GM21526 (cell line): ENCODE data around the gene PSMA7.
"Not testable (repeated sequence)": the region's sequence is repeated elsewhere in the genome, so short reads cannot be mapped to it uniquely, and the experiment has no call there.

Experiments used
- ATAC-seq: cut with Tn5 transposase; IDR thresholded peaks from one replicate; pipeline ENCODE4 v1.9.1; 2021; ENCODE audit warnings: moderate library complexity; ENCODE audit not compliant: unreplicated experiment, low FRiP score

PSMA7 gene

GRCh38 chr20:62121776-62122653, 21.2 kb downstream of the PSMA7 start, which contains the start of gene LSM14B:
Gene LSM14B (plus strand): TSS chr20:62122475. CDS start chr20:62122667, 192 bp downstream.
- ATAC-seq, result peak; percentile 75

GRCh38 chr20:62120990-62121775, 22.0 kb downstream of the PSMA7 start:
- peak; percentile 7 for ATAC-seq

GRCh38 chr20:62120365-62120762, 22.8 kb downstream of the PSMA7 start:
- ATAC-seq, result no peak

- ATAC-seq, result no peak
Observed at GRCh38 chr20:62119591-62120364, 23.4 kb downstream of the PSMA7 start.

GRCh38 chr20:62119115-62119514, 24.1 kb downstream of the PSMA7 start:
- ATAC-seq, result no peak

GRCh38 chr20:62118113-62119043, 24.8 kb downstream of the PSMA7 start:
- ATAC-seq, result no peak

GRCh38 chr20:62117658-62118057, 25.5 kb downstream of the PSMA7 start:
- ATAC-seq, result no peak

- ATAC-seq, result no peak
Observed at GRCh38 chr20:62117362-62117646, 25.9 kb downstream of the PSMA7 start.

- ATAC-seq, result no peak
Observed at GRCh38 chr20:62116558-62117361, 26.4 kb downstream of the PSMA7 start.

- not testable (repeated sequence) for ATAC-seq
Observed at GRCh38 chr20:62115800-62116407, 27.3 kb downstream of the PSMA7 start.

GRCh38 chr20:62114894-62115293, 28.3 kb downstream of the PSMA7 start:
- ATAC-seq, result no peak

GRCh38 chr20:62112368-62112767, 30.8 kb downstream of the PSMA7 start:
- ATAC-seq, result no peak

- ATAC-seq, result no peak
Observed at GRCh38 chr20:62111148-62111547, 32.0 kb downstream of the PSMA7 start.

GRCh38 chr20:62105592-62105991, 37.6 kb downstream of the PSMA7 start:
- no peak for ATAC-seq

GRCh38 chr20:62104791-62105345, 38.3 kb downstream of the PSMA7 start:
- no peak for ATAC-seq

GRCh38 chr20:62104234-62104789, 38.9 kb downstream of the PSMA7 start:
- no peak for ATAC-seq

GRCh38 chr20:62103508-62104233, 39.5 kb downstream of the PSMA7 start:
- no peak for ATAC-seq
